A549 (cell line): Measurements from ENCODE around the gene ERMARD. TPM values are rescaled to one million over a fixed set of nuclear protein-coding genes. Genes with fewer than 3 reads are reported as not detected.

ENCODE experiments used
- ATAC-seq, 2 experiments: fragments of 200-7000 bp in 1 of 2; fragments of >200 bp in 1 of 2; cut with Nextera tagmentation in 1 of 2; cut with Tn5 transposase in 1 of 2; 3 replicates each; pipeline versions ENCODE4 v1.8.0 to v1.9.1; 2018 to 2020; ENCODE audit warnings: mild to moderate bottlenecking in 1 of 2, moderate library complexity in 1 of 2
- CTCF ChIA-PET: fragments of 300-600 bp; sonication (Branson Sonifier 250); formaldehyde crosslinking; extraction: SDS; loops from one replicate; lab custom pipeline; 2021; ENCODE audit warnings: antibody characterized with exemption, inconsistent platforms; lab: Yijun Ruan, JAX
- POLR2A ChIA-PET: fragments of 350-600 bp; formaldehyde crosslinking; extraction: SDS; loops from one replicate; lab custom pipeline; 2021; ENCODE audit warnings: antibody characterized with exemption, inconsistent platforms; lab: Yijun Ruan, JAX
- DNase-seq, 2 experiments: peaks; one replicate each; pipeline versions ENCODE4 v3.0.0 to v3.0.0-alpha.2; 2011 to 2016; ENCODE audit warnings: low read depth in 1 of 2, low spot score in 1 of 2
- FAIRE-seq: peaks from 2 replicates; lab custom pipeline; 2011; peaks lifted over from hg19 to GRCh38; lab: Jason Lieb, UNC
- H3K27ac ChIP-seq, 2 experiments: fragments of >200 bp; sonication (Bioruptor Twin); formaldehyde crosslinking; 3 replicates each; pipeline ENCODE4 v1.5.1; 2016 to 2017
- H3K4me1 ChIP-seq: fragments of >200 bp; sonication (Bioruptor Twin); formaldehyde crosslinking; 3 replicates; pipeline ENCODE4 v1.6.1; 2016
- H3K4me2 ChIP-seq: fragments of >200 bp; sonication (Bioruptor Twin); formaldehyde crosslinking; 3 replicates; pipeline ENCODE4 v1.6.1; 2016
- H3K4me3 ChIP-seq: fragments of >200 bp; sonication (Bioruptor Twin); formaldehyde crosslinking; 3 replicates; pipeline ENCODE4 v1.5.1; 2016
- H3K9me3 ChIP-seq: fragments of >200 bp; sonication (Bioruptor Twin); formaldehyde crosslinking; 3 replicates; pipeline ENCODE4 v1.6.1; 2016
- ATOH8 ChIP-seq: fragments of 250-450 bp; sonication (Bioruptor Pico); IDR thresholded peaks from 2 replicates; pipeline ENCODE4 v1.5.0; 2020; ENCODE audit warnings: low read depth, mild to moderate bottlenecking, moderate library complexity
- BHLHE40 ChIP-seq: IDR thresholded peaks from 2 replicates; pipeline ENCODE4 v1.6.1; 2012; ENCODE audit warnings: low read depth, low read length, inconsistent platforms
- CBX8 ChIP-seq: fragments of 200-600 bp; sonication (generic); IDR thresholded peaks from 2 replicates; pipeline ENCODE4 v1.6.1; 2016
- EHF ChIP-seq: fragments of 250-450 bp; sonication (Bioruptor Pico); IDR thresholded peaks from 2 replicates; pipeline ENCODE4 v1.5.0; 2020; ENCODE audit warnings: mild to moderate bottlenecking
- EP300 ChIP-seq, 2 experiments: fragments of >200 bp; sonication (Bioruptor Twin); formaldehyde crosslinking; IDR thresholded peaks; 2 replicates in 1 of 2; 3 replicates in 1 of 2; pipeline ENCODE4 v1.6.1; 2016 to 2017
- FOSB ChIP-seq: fragments of 250-450 bp; sonication (Bioruptor Pico); IDR thresholded peaks from 2 replicates; pipeline ENCODE4 v1.5.0; 2020; ENCODE audit warnings: mild to moderate bottlenecking, moderate library complexity
- FOSL2 ChIP-seq, 2 experiments: fragments of 450-650 bp in 1 of 2; fragments of >200 bp in 1 of 2; sonication (Bioruptor Twin) in 1 of 2; formaldehyde crosslinking; IDR thresholded peaks; 2 replicates each; pipeline versions ENCODE4 v1.5.0 to v1.6.1; 2016 to 2020; ENCODE audit warnings: mild to moderate bottlenecking in 1 of 2, moderate library complexity in 1 of 2
- GATA3 ChIP-seq: IDR thresholded peaks from 2 replicates; pipeline ENCODE4 v1.6.1; 2012; ENCODE audit warnings: borderline replicate concordance
- HEYL ChIP-seq: fragments of 250-450 bp; sonication (Bioruptor Pico); IDR thresholded peaks from 2 replicates; pipeline ENCODE4 v1.8.0; 2021; ENCODE audit warnings: mild to moderate bottlenecking, moderate library complexity
- HMGXB4 ChIP-seq: fragments of 250-450 bp; sonication (Bioruptor Pico); IDR thresholded peaks from 2 replicates; pipeline ENCODE4 v1.5.0; 2021; ENCODE audit warnings: mild to moderate bottlenecking, moderate library complexity, borderline replicate concordance
- MAX ChIP-seq: IDR thresholded peaks from 2 replicates; pipeline ENCODE4 v1.6.1; 2012
- MYC ChIP-seq: IDR thresholded peaks from 2 replicates; pipeline ENCODE4 v1.6.1; 2012; ENCODE audit warnings: mild to moderate bottlenecking, inconsistent platforms, low read length, improper control_type of control experiment, borderline replicate concordance
- POLR2A ChIP-seq: IDR thresholded peaks from 2 replicates; pipeline ENCODE4 v1.6.1; 2012; ENCODE audit warnings: mild to moderate bottlenecking, low read length
- RAD21 ChIP-seq, 2 experiments: fragments of >200 bp in 1 of 2; sonication (Bioruptor Twin) in 1 of 2; formaldehyde crosslinking in 1 of 2; IDR thresholded peaks in 1 of 2; conservative IDR thresholded peaks in 1 of 2; 2 replicates in 1 of 2; 3 replicates in 1 of 2; pipeline ENCODE4 v1.6.1; 2012 to 2018; ENCODE audit warnings: inconsistent platforms in 1 of 2
- SREBF2 ChIP-seq: fragments of 450-650 bp; IDR thresholded peaks from 2 replicates; pipeline ENCODE4 v1.6.1; 2014; ENCODE audit warnings: mild to moderate bottlenecking, moderate library complexity
- TFCP2L1 ChIP-seq: fragments of 250-450 bp; sonication (Bioruptor Pico); IDR thresholded peaks from 2 replicates; pipeline ENCODE4 v1.5.0; 2021; ENCODE audit warnings: mild to moderate bottlenecking
- WGBS: methylation state at CpG from one replicate; pipeline ENCODE4 v1.1.6; 2017; ENCODE audit errors: missing lambda C conversion rate; 5-methylcytosine and 5-hydroxymethylcytosine counted together
- polyA plus RNA-seq, 4 experiments: library from polyadenylated mRNA; depleted of rRNA in 3 of 4; stranded (reverse); fragments of >200 nt; fragmentation: RNase III in 1 of 4; extraction: RNeasy Plus Mini Kit Qiagen cat#74134 plus additional on column Dnase treatment in 1 of 4; gene quantifications; 2 replicates in 3 of 4; 3 replicates in 1 of 4; pipeline ENCODE4 v1.2.3, GENCODE V29; 2011 to 2017

ERMARD gene
- polyA plus RNA-seq, 2 of the 4 experiments (the other 2 are of a cell fraction): 8.5 to 22.5 TPM

GRCh38 chr6:169805242-169805838 lies 53.9 kb downstream of the ERMARD start:
- FAIRE-seq (no peak), DNase-seq (no peak), ATAC-seq (no peak)
- Histone ChIP-seq H3K4me2 (no peak overlapping the region), H3K9me3 (no peaks in the 10 kb centered on the region), H3K4me1 (peaks cover 17% of the 10 kb centered on the region), H3K4me3 (no peak overlapping the region), H3K27ac (no peak overlapping the region)
- POLR2A ChIA-PET: interaction anchor here (0.6 kb wide), 1 partner anchor 743 kb away, joined by 8 read pairs; no protein-coding TSS in a partner anchor
- CTCF ChIA-PET: interaction anchor here (1.2 to 2.5 kb wide), 5 partner anchors 15 to 723 kb away, joined by 3 to 13 read pairs (median 6); no protein-coding TSS in a partner anchor
- no peak for TF ChIP-seq POLR2A
- no peak for TF ChIP-seq HMGXB4 (CRISPR knock-in tag)
- TF ChIP-seq HEYL: no peak
- TF ChIP-seq SREBF2: no peak
- WGBS: 15% methylated on average over 7 of the region's 7 CpGs

GRCh38 chr6:169806701-169807100 lies 55.3 kb downstream of the ERMARD start:
- FAIRE-seq: no peak
- 0% methylated on average over 1 of the region's 1 CpG for WGBS
- ChIA-PET CTCF (interaction anchor here (1.7 to 2.5 kb wide), 2 partner anchors 16 to 25 kb away, joined by 11 to 13 read pairs; no protein-coding TSS in a partner anchor), POLR2A (no interaction called here)
- no peak for DNase-seq
- peaks cover 4% of the 10 kb centered on the region for H3K4me1 ChIP-seq
- H3K9me3 ChIP-seq: no peaks in the 10 kb centered on the region
- no peak overlapping the region for H3K4me3 ChIP-seq
- TF ChIP-seq GATA3: no peak
- no peak for TF ChIP-seq TFCP2L1 (CRISPR knock-in tag)
- no peak for TF ChIP-seq BHLHE40
- TF ChIP-seq CBX8: no peak
- TF ChIP-seq FOSL2 (IDR thresholded peaks at IDR 0.05): no peak
- TF ChIP-seq FOSL2 (CRISPR knock-in tag; IDR thresholded peaks at IDR 0.05): no peak
- no peak for TF ChIP-seq EHF (CRISPR knock-in tag)
- TF ChIP-seq RAD21 (conservative IDR thresholded peaks at IDR 0.05 in 1 of 2, IDR thresholded peaks at IDR 0.05 in 1 of 2): no peak
- TF ChIP-seq POLR2A: no peak
- no peak for TF ChIP-seq HEYL
- TF ChIP-seq MAX: no peak
- no peak for TF ChIP-seq EP300 (IDR thresholded peaks at IDR 0.05)
- no peak for TF ChIP-seq ATOH8 (CRISPR knock-in tag)
- no peak for TF ChIP-seq FOSB
- no peak overlapping the region for H3K4me2 ChIP-seq
- no peak overlapping the region for H3K27ac ChIP-seq
- ATAC-seq: no peak

- 0% methylated on average over 1 of the region's 1 CpG for WGBS
- H3K27ac ChIP-seq: no peak overlapping the region
- H3K4me1 ChIP-seq: no peaks in the 10 kb centered on the region
- no peak overlapping the region for H3K4me2 ChIP-seq
- ATAC-seq (no peak), FAIRE-seq (no peak), DNase-seq (no peak)
- no peak for TF ChIP-seq MYC
- POLR2A ChIA-PET: no interaction called here
- H3K4me3 ChIP-seq: no peak overlapping the region
- H3K9me3 ChIP-seq: no peaks in the 10 kb centered on the region
- CTCF ChIA-PET: interaction anchor here (1.0 kb wide), 1 partner anchor 24 kb away, joined by 3 read pairs; no protein-coding TSS in a partner anchor
These were observed 55.8 kb downstream of the ERMARD start for GRCh38 chr6:169807229-169807628.
